ENCODE data around the gene TKTL1.
"Not testable (repeated sequence)": the region's sequence is repeated elsewhere in the genome, so short reads cannot be mapped to it uniquely, and the experiment has no call there.

DNA sequence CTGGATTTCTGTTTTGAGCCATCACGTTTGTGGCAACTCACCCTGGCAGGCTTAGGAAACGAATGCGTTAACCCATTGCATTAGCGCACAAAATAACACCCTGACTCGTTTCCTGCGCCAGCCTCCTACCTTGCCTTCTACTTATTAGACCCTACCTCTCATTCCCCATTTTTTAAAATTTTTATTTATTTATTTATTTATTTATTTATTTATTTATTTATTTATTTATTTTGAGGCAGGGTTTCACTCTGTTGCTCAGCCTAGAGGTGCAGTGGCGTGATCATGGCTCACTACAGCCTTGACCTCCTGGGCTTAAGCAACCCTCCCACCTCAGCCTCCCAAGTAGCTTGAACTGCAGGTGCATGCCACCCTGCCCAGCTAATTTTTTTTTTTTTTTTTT lies 7.4 kb downstream of the TKTL1 start:
- TF ChIP-seq, protein P1, sequence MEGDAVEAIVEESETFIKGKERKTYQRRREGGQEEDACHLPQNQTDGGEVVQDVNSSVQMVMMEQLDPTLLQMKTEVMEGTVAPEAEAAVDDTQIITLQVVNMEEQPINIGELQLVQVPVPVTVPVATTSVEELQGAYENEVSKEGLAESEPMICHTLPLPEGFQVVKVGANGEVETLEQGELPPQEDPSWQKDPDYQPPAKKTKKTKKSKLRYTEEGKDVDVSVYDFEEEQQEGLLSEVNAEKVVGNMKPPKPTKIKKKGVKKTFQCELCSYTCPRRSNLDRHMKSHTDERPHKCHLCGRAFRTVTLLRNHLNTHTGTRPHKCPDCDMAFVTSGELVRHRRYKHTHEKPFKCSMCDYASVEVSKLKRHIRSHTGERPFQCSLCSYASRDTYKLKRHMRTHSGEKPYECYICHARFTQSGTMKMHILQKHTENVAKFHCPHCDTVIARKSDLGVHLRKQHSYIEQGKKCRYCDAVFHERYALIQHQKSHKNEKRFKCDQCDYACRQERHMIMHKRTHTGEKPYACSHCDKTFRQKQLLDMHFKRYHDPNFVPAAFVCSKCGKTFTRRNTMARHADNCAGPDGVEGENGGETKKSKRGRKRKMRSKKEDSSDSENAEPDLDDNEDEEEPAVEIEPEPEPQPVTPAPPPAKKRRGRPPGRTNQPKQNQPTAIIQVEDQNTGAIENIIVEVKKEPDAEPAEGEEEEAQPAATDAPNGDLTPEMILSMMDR (IDR thresholded peaks at IDR 0.05), result not testable (repeated sequence)
- TF ChIP-seq POLR2A (IDR thresholded peaks at IDR 0.05), result not testable (repeated sequence)

All from uterus (tissue), 2 donors.